HepG2 (cell line): ENCODE results near the gene DNAJC2. TPM values are rescaled to one million over a fixed set of nuclear protein-coding genes. Genes with fewer than 3 reads are reported as not detected.

Source experiments
- DNMT3B ChIP-seq: conservative IDR thresholded peaks from 2 replicates; pipeline ENCODE4 v1.6.1; 2016; ENCODE audit warnings: missing biosample characterization, control low read depth
- ERF ChIP-seq: IDR thresholded peaks from 2 replicates; pipeline ENCODE4 v1.6.1; 2018; ENCODE audit warnings: missing biosample characterization, missing genetic modification reagents
- HOXA9 ChIP-seq: sonication (generic); formaldehyde crosslinking; IDR thresholded peaks from 2 replicates; pipeline ENCODE4 v1.8.1; 2022; ENCODE audit warnings: missing genetic modification reagents, mild to moderate bottlenecking, moderate library complexity, borderline replicate concordance
- MED13 ChIP-seq: sonication (generic); formaldehyde crosslinking; IDR thresholded peaks from 2 replicates; pipeline ENCODE4 v1.5.0; 2020; ENCODE audit warnings: missing genetic modification reagents
- PAXIP1 ChIP-seq: sonication (generic); formaldehyde crosslinking; conservative IDR thresholded peaks from 2 replicates; pipeline ENCODE4 v1.4.0; 2020; ENCODE audit warnings: mild to moderate bottlenecking, missing genetic modification reagents, moderate library complexity
- PRDM10 ChIP-seq: sonication (generic); formaldehyde crosslinking; IDR thresholded peaks from 2 replicates; pipeline ENCODE4 v1.4.0; 2020; ENCODE audit warnings: low read depth, missing genetic modification reagents
- SIX1 ChIP-seq: sonication (generic); formaldehyde crosslinking; IDR thresholded peaks from 2 replicates; pipeline ENCODE4 v1.4.0; 2020; ENCODE audit warnings: missing genetic modification reagents, borderline replicate concordance
- SMAD3 ChIP-seq: sonication (generic); formaldehyde crosslinking; IDR thresholded peaks from 2 replicates; pipeline ENCODE4 v1.4.0; 2020; ENCODE audit warnings: missing genetic modification reagents
- TP53 ChIP-seq: sonication (generic); formaldehyde crosslinking; conservative IDR thresholded peaks from 2 replicates; pipeline ENCODE4 v1.4.0; 2020; ENCODE audit warnings: missing genetic modification reagents
- ZNF350 ChIP-seq: sonication (generic); formaldehyde crosslinking; IDR thresholded peaks from 2 replicates; pipeline ENCODE4 v1.4.0; 2020; ENCODE audit warnings: mild to moderate bottlenecking, low read depth, missing genetic modification reagents, borderline replicate concordance
- ZNF501 ChIP-seq: sonication (generic); formaldehyde crosslinking; IDR thresholded peaks from 2 replicates; pipeline ENCODE4 v1.5.1; 2020; ENCODE audit warnings: mild to moderate bottlenecking, moderate library complexity, missing genetic modification reagents
- ZNF589 ChIP-seq: sonication (generic); formaldehyde crosslinking; conservative IDR thresholded peaks from 2 replicates; pipeline ENCODE4 v1.8.0; 2022; ENCODE audit warnings: mild to moderate bottlenecking, moderate library complexity, missing genetic modification reagents
- ZNF598 ChIP-seq: sonication (generic); formaldehyde crosslinking; IDR thresholded peaks from 2 replicates; pipeline ENCODE4 v1.5.1; 2020; ENCODE audit warnings: mild to moderate bottlenecking, missing genetic modification reagents, borderline replicate concordance
- ZNF691 ChIP-seq: sonication (generic); formaldehyde crosslinking; IDR thresholded peaks from 2 replicates; pipeline ENCODE4 v1.4.0; 2020; ENCODE audit warnings: missing genetic modification reagents, low read depth, mild to moderate bottlenecking, borderline replicate concordance
- ZNF773 ChIP-seq: sonication (generic); formaldehyde crosslinking; IDR thresholded peaks from 2 replicates; pipeline ENCODE4 v1.4.0; 2020; ENCODE audit warnings: missing genetic modification reagents, borderline replicate concordance
- polyA plus RNA-seq, 8 experiments: library from polyadenylated mRNA; depleted of rRNA in 3 of 8; stranded (reverse) in 7 of 8; unstranded in 1 of 8; fragments of >200 nt; fragmentation: Illumina TruSeq in 4 of 8; extraction: Trizol in 4 of 8; gene quantifications; 2 replicates each; pipeline versions ENCODE4 v1.2.1 to v1.2.3, GENCODE V29; 2011 to 2016; ENCODE audit warnings: low read depth in 4 of 8, missing spikeins in 1 of 8, mixed read lengths in 1 of 8; ENCODE audit not compliant: insufficient read depth in 1 of 8
- total RNA-seq, 5 experiments: library from RNA; depleted of rRNA; stranded (reverse); fragments of >200 nt; fragmentation: Illumina TruSeq; extraction: Trizol; gene quantifications; 2 replicates each; pipeline ENCODE4 v1.2.3, GENCODE V29; 2016; ENCODE audit warnings: low read depth in 1 of 5
- TF ChIP-seq, protein P1 (sequence below): sonication (generic); formaldehyde crosslinking; IDR thresholded peaks from 2 replicates; pipeline ENCODE4 v1.5.1; 2020; ENCODE audit warnings: mild to moderate bottlenecking, missing genetic modification reagents
- TF ChIP-seq, protein P2 (sequence below): sonication (generic); formaldehyde crosslinking; IDR thresholded peaks from 2 replicates; pipeline ENCODE4 v1.4.0; 2020; ENCODE audit warnings: missing genetic modification reagents

DNAJC2 gene
- total and polyA plus RNA-seq, 2 of the 13 experiments (the other 11 are each of a cell fraction or from before 2014, with no cell fraction given) = 19.6 to 42.0 TPM

DNA sequence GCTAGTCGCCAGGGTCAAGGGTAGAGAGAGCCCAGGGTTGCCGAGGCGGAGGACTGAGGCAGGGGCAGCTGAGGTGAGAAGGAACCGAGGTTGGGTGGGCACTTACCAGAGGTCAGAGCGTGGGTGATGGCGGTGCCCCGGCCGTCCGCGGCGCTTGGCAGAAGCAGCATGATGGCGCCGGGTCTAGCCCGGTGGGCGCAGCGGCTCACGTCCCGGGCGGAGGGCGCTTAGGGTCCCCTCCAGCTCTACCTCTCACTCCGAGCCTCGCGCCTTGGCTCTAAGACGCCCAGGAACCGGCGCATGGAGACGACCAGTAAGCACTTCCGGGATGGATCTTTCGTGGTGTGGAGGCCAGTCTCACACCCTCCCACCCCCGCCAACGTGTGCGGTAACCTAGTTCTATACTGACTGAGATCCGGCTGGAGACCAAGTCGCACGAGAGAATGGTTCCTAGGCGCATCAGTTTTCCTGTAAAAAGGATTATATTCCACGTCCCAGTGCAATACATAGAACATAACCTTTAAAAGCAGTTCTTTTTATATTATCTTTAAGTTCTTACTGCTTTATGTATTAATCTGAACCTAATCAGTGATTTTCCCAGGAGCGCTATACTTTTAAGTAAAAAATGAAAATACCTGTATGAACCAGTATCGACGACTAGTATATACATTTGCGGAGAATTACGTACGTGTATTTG is at the start of gene DNAJC2 (continued):
- TF ChIP-seq PAXIP1 (CRISPR knock-in tag) (0 out of 2 replicates have a peak, but pooled peaks have one; percentile 43), SMAD3 (CRISPR knock-in tag) (peak; percentile 93), ZNF598 (CRISPR knock-in tag) (peak; percentile 32; the same call in 1 of the 2 replicates), ZNF350 (peak; percentile 75; the same call in 1 of the 2 replicates), DNMT3B (peak; percentile 86), MED13 (CRISPR knock-in tag) (peak; percentile 83), ZNF589 (CRISPR knock-in tag) (no peak), ZNF773 (CRISPR knock-in tag) (peak; percentile 78; the same call in 1 of the 2 replicates), HOXA9 (CRISPR knock-in tag) (no peak), SIX1 (CRISPR knock-in tag) (peak; percentile 82; the same call in 1 of the 2 replicates), ZNF501 (CRISPR knock-in tag) (peak; percentile 90), PRDM10 (CRISPR knock-in tag) (peak; percentile 88), ZNF691 (CRISPR knock-in tag) (peak; percentile 75), ERF (CRISPR knock-in tag) (peak; percentile 78), TP53 (CRISPR knock-in tag) (no peak; the same call in 1 of the 2 replicates)
- TF ChIP-seq, protein P1, sequence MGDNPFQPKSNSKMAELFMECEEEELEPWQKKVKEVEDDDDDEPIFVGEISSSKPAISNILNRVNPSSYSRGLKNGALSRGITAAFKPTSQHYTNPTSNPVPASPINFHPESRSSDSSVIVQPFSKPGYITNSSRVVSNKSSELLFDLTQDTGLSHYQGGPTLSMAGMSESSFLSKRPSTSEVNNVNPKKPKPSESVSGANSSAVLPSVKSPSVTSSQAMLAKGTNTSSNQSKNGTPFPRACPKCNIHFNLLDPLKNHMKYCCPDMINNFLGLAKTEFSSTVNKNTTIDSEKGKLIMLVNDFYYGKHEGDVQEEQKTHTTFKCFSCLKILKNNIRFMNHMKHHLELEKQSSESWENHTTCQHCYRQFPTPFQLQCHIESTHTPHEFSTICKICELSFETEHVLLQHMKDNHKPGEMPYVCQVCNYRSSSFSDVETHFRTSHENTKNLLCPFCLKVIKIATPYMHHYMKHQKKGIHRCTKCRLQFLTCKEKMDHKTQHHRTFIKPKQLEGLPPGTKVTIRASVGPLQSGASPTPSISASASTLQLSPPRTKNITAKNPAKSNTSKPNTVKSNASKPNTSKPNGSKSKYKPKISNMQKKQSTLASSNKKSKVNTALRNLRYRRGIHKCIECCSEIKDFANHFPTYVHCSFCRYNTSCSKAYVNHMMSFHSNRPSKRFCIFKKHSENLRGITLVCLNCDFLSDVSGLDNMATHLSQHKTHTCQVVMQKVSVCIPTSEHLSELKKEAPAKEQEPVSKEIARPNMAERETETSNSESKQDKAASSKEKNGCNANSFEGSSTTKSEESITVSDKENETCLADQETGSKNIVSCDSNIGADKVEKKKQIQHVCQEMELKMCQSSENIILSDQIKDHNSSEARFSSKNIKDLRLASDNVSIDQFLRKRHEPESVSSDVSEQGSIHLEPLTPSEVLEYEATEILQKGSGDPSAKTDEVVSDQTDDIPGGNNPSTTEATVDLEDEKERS (CRISPR knock-in tag) = peak; percentile 79
- TF ChIP-seq, protein P2, sequence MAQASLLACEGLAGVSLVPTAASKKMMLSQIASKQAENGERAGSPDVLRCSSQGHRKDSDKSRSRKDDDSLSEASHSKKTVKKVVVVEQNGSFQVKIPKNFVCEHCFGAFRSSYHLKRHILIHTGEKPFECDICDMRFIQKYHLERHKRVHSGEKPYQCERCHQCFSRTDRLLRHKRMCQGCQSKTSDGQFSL = peak; percentile 58; the same call in 1 of the 2 replicates
